Right cardiac atrium (tissue), 5 donors: ENCODE data around the gene AIP. TPM values are rescaled to one million over a fixed set of nuclear protein-coding genes. Genes with fewer than 3 reads are reported as not detected.
A peak's percentile ranks its signal among the peaks of the same experiment; 100 is the strongest.

Source experiments
- ATAC-seq, 2 donors: fragments of 200-7000 bp; cut with Tn5 transposase; one replicate each; pipeline versions ENCODE4 v1.8.0 to v1.9.1; 2020; ENCODE audit warnings: moderate library complexity in 2 of 2, mild to moderate bottlenecking in 1 of 2
- DNase-seq, 3 donors: peaks; one replicate each; pipeline ENCODE4 v3.0.0-alpha.2; 2020
- H3K27ac ChIP-seq: one replicate; pipeline ENCODE4 v1.5.1; 2013; ENCODE audit warnings: mild to moderate bottlenecking, low read length, control low read depth, moderate library complexity
- H3K27me3 ChIP-seq: one replicate; pipeline ENCODE4 v1.6.1; 2013; ENCODE audit not compliant: control insufficient read depth, insufficient read depth
- H3K4me1 ChIP-seq: one replicate; pipeline ENCODE4 v1.6.1; 2013; ENCODE audit warnings: low read length; ENCODE audit not compliant: control insufficient read depth, insufficient read depth
- H3K4me3 ChIP-seq: one replicate; pipeline ENCODE4 v1.5.1; 2013; ENCODE audit warnings: low read length, control low read depth
- H3K9me3 ChIP-seq: one replicate; pipeline ENCODE4 v1.6.1; 2013; ENCODE audit warnings: low read length; ENCODE audit not compliant: control insufficient read depth
- WGBS: extraction: QIAGEN DNeasy Blood & Tissue Kit; methylation state at CpG from one replicate; pipeline ENCODE4 v1.1.7; 2013; 5-methylcytosine and 5-hydroxymethylcytosine counted together
- intact Hi-C, 4 donors: fragments of 100-400 bp; cut with DNase I; formaldehyde crosslinking; loops; one replicate each; pipeline versions ENCODE4 v1.11.0 to v1.14.0; 2022 to 2023
- polyA plus RNA-seq: library from polyadenylated mRNA; stranded (reverse); fragments of 200-250 nt; gene quantifications from one replicate; pipeline ENCODE4 v1.2.3, GENCODE V29; 2013
- total RNA-seq, 4 donors: library from RNA; stranded (reverse); fragmentation: NEBNext Ultra II Directional; extraction: Animal tissue kit (Norgen Biotek cat#: 25700); gene quantifications; one replicate each; pipeline ENCODE4 v1.2.1, GENCODE V29; 2021
- donor health status: healthy with polysubstance abuse.
- donor health status: DM: no; HTN: yes; CAD: no.
- donor health status: DM: no; HTN: no; CAD: no.
- donor health status: DM: no; HTN: yes; CAD: no; lungs with severe emphysema.
- donor health status: DM: yes; HTN: yes; CAD: no.

The AIP gene
- total and polyA plus RNA-seq, 5 donors: 50.8 to 74.2 (median 64.2) TPM

DNA sequence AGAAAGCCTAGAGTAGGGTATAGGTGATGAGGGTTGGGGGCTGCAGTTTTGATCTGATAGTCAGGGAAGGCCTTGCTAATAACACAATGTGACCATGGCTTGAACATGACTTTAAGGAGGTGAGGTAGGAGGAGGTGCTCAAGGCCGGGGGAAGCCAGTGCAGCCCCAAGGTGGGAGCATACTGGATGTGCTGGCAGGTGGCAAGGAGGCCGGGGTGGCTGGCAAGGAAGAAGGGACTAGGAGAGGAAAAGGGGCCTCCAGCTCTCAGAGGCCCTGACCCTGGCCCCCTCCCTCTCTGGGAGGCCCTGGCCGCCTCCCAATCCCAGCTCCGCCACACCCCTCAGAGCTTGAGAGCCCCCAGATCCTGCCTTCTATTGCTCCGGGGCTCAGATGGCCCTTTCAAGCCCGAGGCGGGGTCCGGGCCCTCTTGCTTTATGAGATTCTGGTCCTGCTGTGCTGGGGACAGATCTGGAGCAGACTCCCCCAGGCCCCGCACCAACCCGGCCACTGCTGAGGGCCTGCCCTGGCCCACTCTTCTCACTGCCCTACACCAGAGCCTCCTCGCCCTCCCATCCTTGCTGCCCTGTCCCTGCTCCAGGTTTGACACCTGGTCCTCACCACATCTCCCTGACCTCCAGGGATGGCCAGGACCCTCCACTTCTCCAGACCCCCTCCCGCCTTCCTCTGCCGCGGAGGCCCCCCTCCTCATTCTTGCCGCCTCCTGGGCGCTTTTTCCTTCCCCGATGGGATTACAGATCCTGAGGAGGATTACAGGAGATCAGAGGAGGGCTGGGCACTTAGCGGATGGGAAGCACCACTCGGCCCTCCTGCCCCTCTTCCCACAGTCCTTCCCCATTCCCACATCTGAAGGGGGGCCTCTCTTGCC, 20.5 kb downstream of the AIP start:
- intact Hi-C loops: loop anchor here in 2 of 4 donors (10.0 kb wide), 2 partner anchors 99 to 109 kb away; partner anchors contain the start of genes PPP1CA (in 1 of the 2), RAD9A (in 1 of the 2) and TBC1D10C (in 1 of the 2)
- ATAC-seq (no peak), DNase-seq (peak in 1 of 3 donors; percentile 56)
- no peak overlapping the region for H3K27ac ChIP-seq
- H3K9me3 ChIP-seq: no peaks in the 10 kb centered on the region
- no peak overlapping the region for H3K4me3 ChIP-seq
- peaks cover 7% of the 10 kb centered on the region for H3K4me1 ChIP-seq
- no peaks in the 10 kb centered on the region for H3K27me3 ChIP-seq
- WGBS: 78% methylated on average over 19 of the region's 19 CpGs

DNA sequence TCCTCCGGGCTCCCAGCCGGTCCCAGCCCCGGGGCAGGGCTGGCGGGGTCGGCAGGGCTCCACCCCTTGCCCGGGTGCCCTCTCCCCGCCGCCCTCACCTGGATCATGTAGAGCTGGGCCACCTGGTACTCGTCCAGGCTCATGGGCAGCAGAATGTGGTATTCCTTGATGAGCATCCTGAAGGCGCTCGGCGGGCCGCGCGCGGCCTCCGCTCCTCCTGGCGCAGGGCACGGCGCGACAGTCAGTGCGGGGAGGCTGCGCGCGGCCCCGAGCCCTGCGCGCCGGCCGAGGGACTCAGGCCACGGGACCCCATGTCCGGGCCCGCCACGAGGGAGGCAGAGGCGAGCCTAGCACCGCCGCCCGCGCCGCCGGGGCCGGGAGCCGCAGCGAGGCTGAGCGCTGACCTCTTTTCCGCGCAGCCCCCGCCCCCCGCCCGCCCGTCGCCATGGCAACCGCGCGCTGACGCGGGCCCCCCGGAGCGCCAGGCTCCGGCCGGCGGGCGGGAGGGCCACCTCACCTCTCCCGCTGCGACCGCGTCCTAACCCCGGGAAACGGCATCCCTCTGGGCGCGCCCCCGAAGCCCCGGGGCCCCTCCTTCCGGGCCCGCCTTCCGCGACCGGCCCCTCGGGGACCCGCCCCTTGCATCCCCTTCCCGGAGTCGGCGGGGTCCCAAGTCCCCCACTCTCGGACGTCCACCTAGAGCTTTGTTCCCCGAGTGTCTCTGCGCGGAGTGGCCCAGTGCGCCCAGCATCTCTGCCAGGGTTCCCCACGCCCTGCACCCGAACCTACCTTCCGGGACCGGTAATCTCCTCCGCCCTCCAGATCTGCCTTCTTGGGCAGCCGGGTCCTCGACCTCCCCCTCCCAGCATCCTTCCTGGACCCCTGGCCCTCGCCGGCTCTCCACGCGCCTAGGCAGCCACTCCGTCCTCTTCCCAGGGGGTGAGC, 21.5 kb downstream of the AIP start:
- WGBS: 3% methylated on average over 101 of the region's 101 CpGs
- intact Hi-C loops: loop anchor here in 2 of 4 donors (10.0 kb wide), 2 partner anchors 99 to 109 kb away; partner anchors contain the start of genes PPP1CA (in 1 of the 2), RAD9A (in 1 of the 2) and TBC1D10C (in 1 of the 2)
- ATAC-seq: no peak
- Histone ChIP-seq H3K27me3 (no peaks in the 10 kb centered on the region), H3K4me1 (peaks cover 10% of the 10 kb centered on the region), H3K27ac (peak overlapping the region; percentile 40), H3K4me3 (peak overlapping the region; percentile 56), H3K9me3 (no peaks in the 10 kb centered on the region)
- DNase-seq: peak in 2 of 3 donors; percentile 73 to 74

DNA sequence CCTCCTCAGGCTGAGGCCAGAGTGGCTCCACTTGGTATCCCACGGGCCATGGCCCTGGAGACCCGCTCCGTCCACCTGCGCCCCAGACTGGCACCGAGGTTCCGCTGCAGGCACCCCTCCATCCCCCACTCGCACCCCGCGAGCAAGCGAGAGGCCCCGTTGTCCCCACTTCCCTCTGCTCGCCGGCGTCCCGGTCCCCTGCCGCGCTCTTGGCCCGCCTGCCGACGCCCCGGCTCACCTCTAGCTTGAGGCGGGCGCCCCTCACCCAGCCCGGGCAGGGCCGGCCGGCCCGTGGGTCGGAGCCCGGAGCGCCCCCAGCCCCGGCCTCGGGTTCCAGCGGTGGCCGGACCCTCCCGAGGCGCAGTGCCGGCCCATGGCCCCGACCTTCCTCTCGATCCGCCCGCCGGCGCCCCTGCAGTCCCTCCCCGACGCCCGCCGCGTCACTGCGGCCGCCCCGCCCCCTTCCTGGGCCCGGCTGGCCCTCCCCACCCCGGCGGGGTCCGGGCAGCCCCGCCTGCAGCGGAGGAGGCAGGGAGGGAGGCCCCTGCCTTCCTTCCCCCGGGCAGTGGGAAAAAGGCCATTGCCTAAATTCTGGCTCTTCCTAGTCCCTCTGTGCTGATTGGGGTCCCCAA, 22.2 kb downstream of the AIP start, which contains the start of gene PITPNM1:
TSS of gene PITPNM1 (minus strand) at position 414 of the 632 bp plus-strand sequence. CDS start 1,183 bp downstream, outside the sequence.
- Histone ChIP-seq H3K4me1 (peaks cover 10% of the 10 kb centered on the region), H3K9me3 (no peaks in the 10 kb centered on the region), H3K27ac (peak within 1 kb of the TSS; percentile 80), H3K4me3 (peak within 1 kb of the TSS; percentile 56), H3K27me3 (no peaks in the 10 kb centered on the region)
- DNase-seq: peak; percentile 85 to 94 (median 91)
- intact Hi-C loops: loop anchor here (5.0 to 10.0 kb wide), 4 partner anchors 100 to 113 kb away; partner anchors contain the start of genes PPP1CA (in 2 of the 4), RAD9A (in 2 of the 4) and TBC1D10C (in 2 of the 4)
- ATAC-seq: peak; percentile 34 to 43
- WGBS: under 1% methylated on average over 58 of the region's 58 CpGs

DNA sequence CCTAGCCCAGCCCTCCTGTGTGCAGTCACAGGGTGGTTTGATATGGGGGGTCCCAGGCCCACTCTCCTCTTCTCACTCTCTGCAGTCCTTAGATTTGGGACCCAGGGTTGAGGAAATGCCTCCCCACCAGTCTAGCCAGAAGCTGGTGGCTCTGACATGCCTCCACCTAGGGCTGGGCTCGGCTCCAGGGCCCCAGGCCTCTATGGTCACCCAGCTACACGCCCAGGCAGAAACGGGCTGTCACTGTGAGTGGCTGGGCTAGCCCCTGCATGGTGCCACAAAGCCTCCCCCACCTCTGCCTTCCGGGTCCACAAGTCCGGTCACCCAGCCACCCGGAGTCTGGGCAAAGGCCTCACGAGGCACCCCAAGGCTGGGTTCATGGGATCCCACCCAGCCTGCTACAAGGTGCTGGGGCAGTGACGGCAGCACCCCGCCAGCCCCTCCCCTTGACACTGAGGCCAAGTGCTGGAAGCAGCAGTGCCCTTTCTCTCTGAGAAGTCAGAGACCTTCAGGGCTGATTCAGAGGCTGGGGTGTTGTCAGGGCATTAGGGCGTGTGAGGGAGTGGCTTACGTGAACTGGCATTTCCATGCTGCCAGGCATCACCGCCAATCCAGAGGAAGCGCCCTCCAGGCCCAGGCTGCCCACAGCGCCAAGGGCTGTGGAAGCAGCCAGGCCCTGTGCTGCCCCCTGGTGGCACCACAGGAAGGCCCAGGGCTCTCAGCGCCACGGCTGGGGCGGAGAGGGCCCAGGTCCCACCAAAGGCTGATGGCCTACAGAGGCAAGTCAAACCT, 23.0 kb downstream of the AIP start:
- WGBS: 12% methylated on average over 17 of the region's 17 CpGs
- DNase-seq (peak; percentile 91 to 95 (median 94)), ATAC-seq (peak; percentile 54 to 55)
- no peaks in the 10 kb centered on the region for H3K9me3 ChIP-seq
- H3K27ac ChIP-seq: peak overlapping the region; percentile 80
- peak overlapping the region; percentile 56 for H3K4me3 ChIP-seq
- intact Hi-C loops: loop anchor here (5.0 to 10.0 kb wide), 4 partner anchors 101 to 114 kb away; partner anchors contain the start of genes PPP1CA (in 2 of the 4), RAD9A (in 2 of the 4) and TBC1D10C (in 2 of the 4)
- no peaks in the 10 kb centered on the region for H3K27me3 ChIP-seq
- peaks cover 10% of the 10 kb centered on the region for H3K4me1 ChIP-seq

DNA sequence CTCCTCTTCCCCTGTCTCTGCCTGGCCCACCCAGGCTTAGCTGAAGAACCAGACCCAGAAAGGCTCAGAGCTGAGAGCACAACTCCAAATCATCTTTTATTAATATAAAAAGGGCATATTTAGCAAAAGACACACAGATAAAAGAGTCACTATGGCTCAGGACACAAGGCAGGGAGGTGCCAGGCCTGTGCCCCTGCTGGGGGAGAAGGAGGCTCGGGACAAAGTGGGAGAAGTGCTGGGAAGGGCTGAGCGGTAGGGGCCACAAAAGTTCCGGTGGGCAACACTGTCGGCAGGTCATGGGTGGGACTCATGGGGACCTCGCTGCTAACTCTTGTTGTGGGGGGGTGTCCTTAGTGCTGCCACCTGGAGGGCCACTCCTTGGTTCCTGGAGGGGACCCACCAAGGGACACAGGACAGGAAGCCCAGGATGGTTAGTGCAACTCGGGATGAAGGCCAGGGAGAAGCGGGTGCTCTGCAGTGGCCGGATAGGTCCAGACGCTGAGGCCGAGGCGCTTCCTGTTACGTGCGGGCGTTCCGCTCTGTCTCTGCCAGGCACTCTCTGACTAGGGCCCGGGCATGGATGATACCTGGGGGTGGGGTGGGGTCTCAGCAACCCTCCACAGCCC, 23.7 kb downstream of the AIP start:
- intact Hi-C loops: loop anchor here (5.0 to 10.0 kb wide), 4 partner anchors 102 to 114 kb away; partner anchors contain the start of genes PPP1CA (in 2 of the 4), RAD9A (in 2 of the 4) and TBC1D10C (in 2 of the 4)
- no peak overlapping the region for H3K4me3 ChIP-seq
- WGBS: 83% methylated on average over 16 of the region's 16 CpGs
- H3K4me1 ChIP-seq: peaks cover 10% of the 10 kb centered on the region
- H3K27me3 ChIP-seq: no peaks in the 10 kb centered on the region
- H3K27ac ChIP-seq: peak overlapping the region; percentile 3
- ATAC-seq (no peak), DNase-seq (peak in 2 of 3 donors; percentile 69 to 71)
- H3K9me3 ChIP-seq: no peaks in the 10 kb centered on the region

DNA sequence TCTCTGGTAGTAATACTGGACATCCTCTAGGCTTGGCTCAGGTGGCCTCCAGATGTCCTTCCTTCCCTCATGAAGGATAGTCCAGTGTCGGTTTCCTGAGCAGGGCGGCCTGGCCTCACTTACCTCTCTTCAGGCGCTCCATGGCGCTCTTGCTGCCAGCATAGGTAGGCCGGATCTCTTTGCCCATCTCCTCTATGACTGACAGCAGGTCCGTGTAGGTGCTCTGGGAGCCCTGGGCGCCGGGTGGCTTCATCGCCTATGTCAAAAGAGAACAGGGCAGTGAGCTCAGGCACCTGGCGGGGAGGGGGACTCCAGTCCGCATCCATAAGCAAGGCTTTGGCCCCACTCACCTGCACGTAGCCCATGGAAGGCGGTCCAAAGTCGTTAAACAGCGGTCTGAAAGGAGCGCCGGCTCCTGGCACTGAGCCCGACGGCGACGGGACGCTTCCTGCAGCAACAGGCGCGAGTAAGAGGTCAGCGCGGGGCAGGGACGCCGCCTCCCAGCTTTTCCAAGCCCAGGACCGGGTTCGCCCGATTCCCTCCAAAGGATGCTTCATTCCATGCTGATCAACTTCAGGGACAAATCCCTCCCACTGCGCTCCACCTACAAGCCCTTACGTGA, 24.5 kb downstream of the AIP start:
- DNase-seq (peak in 1 of 3 donors; percentile 84), ATAC-seq (peak in 1 of 2 donors; percentile 30)
- no peaks in the 10 kb centered on the region for H3K27me3 ChIP-seq
- H3K4me3 ChIP-seq: peak overlapping the region; percentile 68
- H3K4me1 ChIP-seq: peaks cover 10% of the 10 kb centered on the region
- H3K27ac ChIP-seq: peak overlapping the region; percentile 86
- intact Hi-C loops: loop anchor here (5.0 to 10.0 kb wide), 4 partner anchors 103 to 115 kb away; partner anchors contain the start of genes PPP1CA (in 2 of the 4), RAD9A (in 2 of the 4) and TBC1D10C (in 2 of the 4)
- WGBS: 32% methylated on average over 33 of the region's 33 CpGs
- H3K9me3 ChIP-seq: no peaks in the 10 kb centered on the region

DNA sequence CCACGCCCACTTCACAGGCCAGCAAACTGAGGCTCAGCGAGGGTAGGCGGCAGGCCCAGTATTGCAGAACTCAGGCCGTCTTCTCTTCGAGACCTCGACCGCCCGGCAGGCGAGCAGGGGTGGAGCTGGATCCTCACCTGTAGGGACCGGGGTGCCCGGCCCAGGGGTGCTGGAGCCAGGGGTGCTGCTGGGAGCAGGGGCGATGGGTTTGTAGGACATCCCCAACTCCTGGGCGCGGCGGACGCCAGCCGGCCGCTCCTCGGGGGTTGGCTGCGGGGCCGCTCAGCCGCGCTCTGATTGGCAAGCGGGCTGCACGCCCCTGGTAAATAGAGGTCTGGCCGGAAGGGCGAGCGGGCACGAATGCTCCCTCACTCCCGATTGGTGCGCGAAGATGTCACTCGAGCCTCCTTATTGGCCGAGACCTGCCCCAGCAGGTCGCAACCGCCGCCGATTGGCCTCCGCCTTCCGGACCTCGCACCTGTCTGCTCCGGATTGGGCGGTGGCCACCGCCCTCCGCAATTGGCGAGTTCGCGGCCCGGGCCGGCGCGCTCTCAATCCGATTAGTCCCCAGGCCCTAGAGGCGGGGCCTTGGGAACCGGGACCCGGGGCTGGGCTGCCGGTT, 25.1 kb downstream of the AIP start, which contains the start of gene CDK2AP2:
TSS of gene CDK2AP2 (minus strand) at position 299 of the 622 bp plus-strand sequence. CDS start at position 219, 80 bp downstream.
- Histone ChIP-seq H3K9me3 (no peaks in the 10 kb centered on the region), H3K4me1 (peaks cover 10% of the 10 kb centered on the region), H3K4me3 (peak within 1 kb of the TSS; percentile 68), H3K27me3 (no peaks in the 10 kb centered on the region), H3K27ac (peak within 1 kb of the TSS; percentile 96)
- ATAC-seq: peak; percentile 90 to 91
- peak; percentile 100 for DNase-seq
- WGBS: under 1% methylated on average over 57 of the region's 57 CpGs
- intact Hi-C loops: loop anchor here (5.0 to 10.0 kb wide), 4 partner anchors 103 to 116 kb away; partner anchors contain the start of genes PPP1CA (in 2 of the 4), RAD9A (in 2 of the 4) and TBC1D10C (in 2 of the 4)

DNA sequence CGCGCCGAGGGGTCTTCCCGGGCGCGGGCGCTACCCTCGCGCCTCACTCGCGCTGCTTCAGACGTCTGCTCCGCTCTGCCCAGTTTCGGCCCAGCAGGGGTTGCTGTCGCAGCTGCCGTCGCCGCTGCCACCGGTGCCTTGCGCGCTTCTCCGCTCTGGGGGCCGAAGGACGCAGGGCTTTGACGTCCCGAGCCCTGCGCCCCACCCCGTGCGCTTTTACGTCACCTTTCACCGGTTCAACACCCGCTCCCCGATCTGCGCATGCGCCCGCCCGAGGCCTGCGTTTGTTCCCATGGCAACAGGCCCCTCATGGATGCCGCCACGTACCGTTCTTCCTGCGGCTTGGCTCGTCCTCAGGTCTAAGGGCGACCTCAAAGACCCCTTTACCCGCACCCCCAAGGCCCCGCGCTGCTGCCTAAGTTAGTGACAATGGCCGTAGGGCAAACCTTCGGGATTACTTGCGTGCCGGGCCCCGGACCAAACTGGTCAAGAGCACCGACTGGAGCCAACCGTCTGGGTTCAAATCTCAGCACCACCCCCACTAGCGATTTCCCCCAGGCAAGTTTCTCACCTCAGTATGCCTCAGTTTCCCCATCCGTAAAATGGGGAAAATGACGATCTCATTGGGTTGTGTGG, 25.8 kb downstream of the AIP start:
- DNase-seq (peak; percentile 99 to 100 (median 100)), ATAC-seq (peak; percentile 72 to 77)
- H3K27me3 ChIP-seq: no peaks in the 10 kb centered on the region
- intact Hi-C loops: loop anchor here (5.0 to 10.0 kb wide), 4 partner anchors 104 to 116 kb away; partner anchors contain the start of genes PPP1CA (in 2 of the 4), RAD9A (in 2 of the 4) and TBC1D10C (in 2 of the 4)
- H3K4me1 ChIP-seq: peaks cover 10% of the 10 kb centered on the region
- H3K9me3 ChIP-seq: no peaks in the 10 kb centered on the region
- under 1% methylated on average over 57 of the region's 57 CpGs for WGBS
- H3K4me3 ChIP-seq: peak overlapping the region; percentile 63
- H3K27ac ChIP-seq: peak overlapping the region; percentile 96
